HEK293 (cell line): Measurements from ENCODE around the gene NOM1.
"Not testable (repeated sequence)": the region's sequence is repeated elsewhere in the genome, so short reads cannot be mapped to it uniquely, and the experiment has no call there.

ENCODE experiments used
- CTCF ChIA-PET: fragments of 350-600 bp; formaldehyde crosslinking; extraction: SDS; loops from one replicate; lab custom pipeline; 2021; ENCODE audit warnings: antibody characterized with exemption; lab: Yijun Ruan, JAX
- POLR2A ChIA-PET: fragments of 300-600 bp; formaldehyde crosslinking; extraction: SDS; loops from one replicate; lab custom pipeline; 2020; ENCODE audit warnings: antibody characterized with exemption, inconsistent platforms; lab: Yijun Ruan, JAX
- H3K27ac ChIP-seq: fragments of 200-500 bp; sonication (Bioruptor generic); 2 replicates; pipeline ENCODE4 v1.5.1; 2014; ENCODE audit warnings: low read depth, low read length, control low read depth, inconsistent platforms; ENCODE audit errors: extremely low read depth
- H3K36me3 ChIP-seq, 2 experiments: fragments of 200-500 bp in 1 of 2; sonication (Bioruptor generic) in 1 of 2; 1 replicate in 1 of 2; 2 replicates in 1 of 2; pipeline ENCODE4 v1.5.1; 2014 to 2017; ENCODE audit warnings: inconsistent platforms in 2 of 2, low read length in 2 of 2; ENCODE audit not compliant: control insufficient read depth in 2 of 2, insufficient read depth in 1 of 2
- H3K4me1 ChIP-seq: fragments of 200-500 bp; sonication (Bioruptor generic); 2 replicates; pipeline ENCODE4 v1.5.1; 2014; ENCODE audit warnings: mild to moderate bottlenecking, low read length, inconsistent platforms; ENCODE audit not compliant: control insufficient read depth, insufficient read depth
- H3K4me3 ChIP-seq: 2 replicates; pipeline ENCODE4 v1.5.1; 2011; ENCODE audit warnings: low read depth, mild to moderate bottlenecking, control low read depth, low read length, moderate library complexity
- H3K9me3 ChIP-seq: fragments of 200-500 bp; sonication (Bioruptor generic); 2 replicates; pipeline ENCODE4 v1.5.1; 2014; ENCODE audit warnings: low read depth, low read length, inconsistent platforms; ENCODE audit not compliant: control insufficient read depth, insufficient read depth
- BCL11B ChIP-seq: fragments of 450-650 bp; formaldehyde crosslinking; IDR thresholded peaks from 2 replicates; pipeline ENCODE4 v1.5.1; 2016; ENCODE audit warnings: low read depth, missing biosample characterization, missing genetic modification characterization
- EGR2 ChIP-seq: fragments of 450-650 bp; formaldehyde crosslinking; IDR thresholded peaks from 2 replicates; pipeline ENCODE4 v1.5.1; 2016; ENCODE audit warnings: low read depth, missing biosample characterization, missing genetic modification characterization
- GLI4 ChIP-seq: fragments of 450-650 bp; formaldehyde crosslinking; IDR thresholded peaks from 2 replicates; pipeline ENCODE4 v1.5.1; 2016; ENCODE audit warnings: missing biosample characterization, missing genetic modification characterization
- KLF8 ChIP-seq: fragments of 450-650 bp; formaldehyde crosslinking; IDR thresholded peaks from 2 replicates; pipeline ENCODE4 v1.5.1; 2016; ENCODE audit warnings: missing biosample characterization, missing genetic modification characterization
- KLF9 ChIP-seq: fragments of 450-650 bp; formaldehyde crosslinking; IDR thresholded peaks from 2 replicates; pipeline ENCODE4 v1.5.1; 2016; ENCODE audit warnings: missing biosample characterization, missing genetic modification characterization, low read depth
- SCRT2 ChIP-seq: fragments of 450-650 bp; formaldehyde crosslinking; IDR thresholded peaks from 2 replicates; pipeline ENCODE4 v1.5.1; 2016; ENCODE audit warnings: missing biosample characterization, missing genetic modification characterization
- SP7 ChIP-seq: fragments of 450-650 bp; formaldehyde crosslinking; IDR thresholded peaks from 2 replicates; pipeline ENCODE4 v1.5.1; 2016; ENCODE audit warnings: missing biosample characterization, missing genetic modification characterization
- WT1 ChIP-seq: fragments of 450-650 bp; formaldehyde crosslinking; IDR thresholded peaks from 2 replicates; pipeline ENCODE4 v1.5.1; 2016; ENCODE audit warnings: missing biosample characterization, missing genetic modification characterization
- ZBTB20 ChIP-seq: fragments of 450-650 bp; formaldehyde crosslinking; IDR thresholded peaks from 2 replicates; pipeline ENCODE4 v1.5.1; 2016; ENCODE audit warnings: missing biosample characterization, missing genetic modification characterization
- ZBTB7A ChIP-seq: fragments of 450-650 bp; formaldehyde crosslinking; IDR thresholded peaks from 2 replicates; pipeline ENCODE4 v1.5.1; 2016; ENCODE audit warnings: low read depth, missing biosample characterization, missing genetic modification characterization
- ZFHX2 ChIP-seq: fragments of 450-650 bp; formaldehyde crosslinking; conservative IDR thresholded peaks from 2 replicates; pipeline ENCODE4 v1.5.1; 2016; ENCODE audit warnings: missing biosample characterization, missing genetic modification characterization
- ZNF169 ChIP-seq: fragments of 450-650 bp; formaldehyde crosslinking; IDR thresholded peaks from 2 replicates; pipeline ENCODE4 v1.5.1; 2016; ENCODE audit warnings: missing biosample characterization, missing genetic modification characterization
- ZNF174 ChIP-seq: fragments of 450-650 bp; formaldehyde crosslinking; IDR thresholded peaks from 2 replicates; pipeline ENCODE4 v1.5.0; 2017; ENCODE audit warnings: missing biosample characterization, mild to moderate bottlenecking, missing genetic modification characterization
- ZNF292 ChIP-seq: fragments of 450-650 bp; formaldehyde crosslinking; IDR thresholded peaks from 2 replicates; pipeline ENCODE4 v1.5.1; 2016; ENCODE audit warnings: low read depth, missing biosample characterization, missing genetic modification characterization, borderline replicate concordance
- ZNF529 ChIP-seq: fragments of 450-650 bp; formaldehyde crosslinking; IDR thresholded peaks from 2 replicates; pipeline ENCODE4 v1.5.1; 2017; ENCODE audit warnings: missing genetic modification characterization, missing biosample characterization; ENCODE audit not compliant: insufficient replicate concordance
- ZNF558 ChIP-seq: fragments of 450-650 bp; formaldehyde crosslinking; IDR thresholded peaks from 2 replicates; pipeline ENCODE4 v1.5.1; 2016; ENCODE audit warnings: missing biosample characterization, missing genetic modification characterization
- ZNF621 ChIP-seq: fragments of 450-650 bp; formaldehyde crosslinking; IDR thresholded peaks from 2 replicates; pipeline ENCODE4 v1.5.1; 2017; ENCODE audit warnings: missing biosample characterization, missing genetic modification characterization
- ZNF629 ChIP-seq: fragments of 450-650 bp; formaldehyde crosslinking; IDR thresholded peaks from 2 replicates; pipeline ENCODE4 v1.5.1; 2017; ENCODE audit warnings: missing biosample characterization, missing genetic modification characterization
- ZNF658 ChIP-seq: fragments of 450-650 bp; formaldehyde crosslinking; IDR thresholded peaks from 2 replicates; pipeline ENCODE4; 2016; ENCODE audit warnings: missing biosample characterization, missing genetic modification characterization
- ZNF791 ChIP-seq: fragments of 450-650 bp; formaldehyde crosslinking; IDR thresholded peaks from 2 replicates; pipeline ENCODE4 v1.5.1; 2016; ENCODE audit warnings: missing biosample characterization, missing genetic modification characterization
- ZNF830 ChIP-seq: fragments of 450-650 bp; IDR thresholded peaks from 2 replicates; pipeline ENCODE4 v1.5.0; 2018; ENCODE audit warnings: missing biosample characterization, missing genetic modification characterization, low read depth, mild to moderate bottlenecking, moderate library complexity
- TF ChIP-seq, protein P1 (sequence below): fragments of 450-650 bp; formaldehyde crosslinking; IDR thresholded peaks from 2 replicates; pipeline ENCODE4 v1.5.1; 2017; ENCODE audit warnings: missing biosample characterization, missing genetic modification characterization
- TF ChIP-seq, protein P2 (sequence below): fragments of 450-650 bp; formaldehyde crosslinking; IDR thresholded peaks from 2 replicates; pipeline ENCODE4 v1.5.1; 2016; ENCODE audit warnings: missing biosample characterization, missing genetic modification characterization
- TF ChIP-seq, protein P3 (sequence below): fragments of 450-650 bp; formaldehyde crosslinking; IDR thresholded peaks from 2 replicates; pipeline ENCODE4 v1.5.1; 2016; ENCODE audit warnings: missing biosample characterization, missing genetic modification characterization, low read depth

Gene NOM1

DNA sequence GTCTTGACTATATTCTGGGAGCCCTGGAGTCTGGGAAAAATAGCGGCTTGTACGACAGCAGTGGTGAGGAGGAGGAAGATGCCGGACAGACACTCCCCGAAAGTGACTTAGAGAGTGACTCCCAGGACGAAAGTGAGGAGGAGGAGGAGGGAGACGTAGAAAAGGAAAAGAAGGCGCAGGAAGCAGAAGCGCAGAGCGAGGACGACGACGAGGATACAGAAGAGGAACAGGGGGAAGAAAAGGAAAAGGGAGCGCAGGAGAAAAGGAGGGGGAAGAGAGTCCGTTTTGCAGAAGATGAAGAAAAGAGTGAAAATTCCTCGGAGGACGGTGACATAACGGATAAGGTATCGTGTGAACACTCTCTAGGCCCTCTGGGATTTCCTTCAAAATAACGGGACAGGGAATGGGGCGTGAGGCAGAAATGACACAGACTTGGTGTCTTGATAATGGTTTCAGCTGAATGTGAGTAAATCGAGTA lies 908 bp downstream of the NOM1 start (continued):
- TF ChIP-seq, protein P1, sequence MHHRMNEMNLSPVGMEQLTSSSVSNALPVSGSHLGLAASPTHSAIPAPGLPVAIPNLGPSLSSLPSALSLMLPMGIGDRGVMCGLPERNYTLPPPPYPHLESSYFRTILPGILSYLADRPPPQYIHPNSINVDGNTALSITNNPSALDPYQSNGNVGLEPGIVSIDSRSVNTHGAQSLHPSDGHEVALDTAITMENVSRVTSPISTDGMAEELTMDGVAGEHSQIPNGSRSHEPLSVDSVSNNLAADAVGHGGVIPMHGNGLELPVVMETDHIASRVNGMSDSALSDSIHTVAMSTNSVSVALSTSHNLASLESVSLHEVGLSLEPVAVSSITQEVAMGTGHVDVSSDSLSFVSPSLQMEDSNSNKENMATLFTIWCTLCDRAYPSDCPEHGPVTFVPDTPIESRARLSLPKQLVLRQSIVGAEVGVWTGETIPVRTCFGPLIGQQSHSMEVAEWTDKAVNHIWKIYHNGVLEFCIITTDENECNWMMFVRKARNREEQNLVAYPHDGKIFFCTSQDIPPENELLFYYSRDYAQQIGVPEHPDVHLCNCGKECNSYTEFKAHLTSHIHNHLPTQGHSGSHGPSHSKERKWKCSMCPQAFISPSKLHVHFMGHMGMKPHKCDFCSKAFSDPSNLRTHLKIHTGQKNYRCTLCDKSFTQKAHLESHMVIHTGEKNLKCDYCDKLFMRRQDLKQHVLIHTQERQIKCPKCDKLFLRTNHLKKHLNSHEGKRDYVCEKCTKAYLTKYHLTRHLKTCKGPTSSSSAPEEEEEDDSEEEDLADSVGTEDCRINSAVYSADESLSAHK: no peak

DNA sequence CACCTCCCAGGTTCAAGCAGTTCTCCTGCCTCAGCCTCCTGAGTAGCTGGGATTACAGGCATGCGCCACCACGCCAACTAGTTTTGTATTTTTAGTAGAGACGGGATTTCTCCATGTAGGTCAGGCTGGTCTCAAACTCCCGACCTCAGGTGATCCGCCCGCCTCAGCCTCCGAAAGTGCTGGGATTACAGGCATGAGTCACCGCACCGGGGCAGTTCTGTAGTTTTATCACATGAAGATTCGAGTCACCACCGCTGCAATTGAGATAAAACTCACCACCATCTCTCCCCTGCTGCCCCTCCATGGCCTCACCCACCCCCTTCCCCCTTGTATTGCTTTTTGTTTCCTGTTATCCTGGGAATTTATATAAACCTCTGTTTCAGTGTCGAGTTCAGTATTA lies 3.7 kb downstream of the NOM1 start:
- CTCF ChIA-PET, POLR2A ChIA-PET: not testable (repeated sequence)

DNA sequence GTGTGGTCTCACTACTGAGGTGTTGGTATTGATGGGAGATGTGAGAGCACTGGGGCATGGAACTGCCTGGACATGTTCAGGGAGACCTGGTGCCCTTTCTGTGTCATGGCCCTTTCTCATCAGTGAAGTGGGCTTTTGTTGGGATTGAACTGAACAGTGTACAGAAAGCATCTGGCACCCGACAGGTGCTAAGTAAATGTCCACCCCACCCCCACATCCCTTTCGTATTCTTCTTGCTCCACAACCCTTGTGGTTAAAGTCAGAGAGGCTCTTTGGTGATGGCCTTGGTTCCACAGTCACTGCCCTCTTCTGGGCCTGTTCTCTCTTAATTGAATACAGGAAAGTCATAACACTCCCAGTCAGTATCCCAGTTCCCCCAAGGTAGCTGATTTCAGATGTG lies 5.4 kb downstream of the NOM1 start:
- Histone ChIP-seq H3K9me3 (no peaks in the 10 kb centered on the region), H3K36me3 (peaks cover 12 to 75% of the 10 kb centered on the region in 2 experiments), H3K4me3 (no peak overlapping the region), H3K27ac (no peak overlapping the region), H3K4me1 (no peaks in the 10 kb centered on the region)
- CTCF ChIA-PET: no interaction called here
- POLR2A ChIA-PET: no interaction called here
- TF ChIP-seq BCL11B (tag by site-specific recombination) (no peak), ZNF529 (tag by site-specific recombination) (no peak), ZBTB7A (tag by site-specific recombination) (no peak), ZNF174 (tag by site-specific recombination) (no peak), ZNF830 (tag by site-specific recombination) (no peak)

More for the DNA sequence above, 3.7 kb downstream of the NOM1 start:
- 0 out of 2 replicates have a peak, but pooled peaks have one; percentile 20 for TF ChIP-seq KLF8
- 0 out of 2 replicates have a peak, but pooled peaks have one; percentile 15 for TF ChIP-seq ZNF629
- peak; percentile 67 for TF ChIP-seq ZFHX2
- TF ChIP-seq SP7 (tag by site-specific recombination): peak; percentile 53
- peak; percentile 46 for TF ChIP-seq EGR2 (tag by site-specific recombination)
- TF ChIP-seq, all 188 proteins: peak for 5; not testable (repeated sequence) for 183
- H3K9me3 ChIP-seq, H3K27ac ChIP-seq, H3K4me1 ChIP-seq, H3K4me3 ChIP-seq: not testable (repeated sequence)
- peaks cover 12 to 59% of the 10 kb centered on the region in 2 experiments for H3K36me3 ChIP-seq

DNA sequence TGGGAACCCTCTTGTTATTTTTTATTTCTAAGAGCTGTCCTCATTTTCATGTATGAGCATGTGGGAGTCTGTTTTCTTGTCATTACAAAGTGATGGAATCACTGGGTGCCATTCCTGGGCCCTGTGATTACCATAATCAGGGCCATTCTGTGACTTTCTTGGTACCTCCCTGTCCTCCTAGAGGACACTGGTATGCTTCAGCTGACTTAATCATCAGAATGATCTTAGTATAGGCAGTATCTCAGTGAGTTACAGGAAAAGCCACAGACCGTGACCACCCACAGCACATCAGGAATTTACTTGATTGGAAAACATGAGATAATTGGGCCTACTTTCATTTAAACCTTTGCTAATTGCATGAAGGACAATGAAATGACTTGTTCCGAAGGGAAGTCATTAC lies 7.2 kb downstream of the NOM1 start:
- CTCF ChIA-PET: no interaction called here
- H3K36me3 ChIP-seq: peaks cover 20 to 93% of the 10 kb centered on the region in 2 experiments
- no peak overlapping the region for H3K27ac ChIP-seq
- H3K9me3 ChIP-seq: no peaks in the 10 kb centered on the region
- POLR2A ChIA-PET: interaction anchor here (1.2 kb wide), 1 partner anchor 54 kb away, joined by 3 read pairs; the partner anchor contains the start of gene MNX1
- no peaks in the 10 kb centered on the region for H3K4me1 ChIP-seq
- no peak overlapping the region for H3K4me3 ChIP-seq
- no peak for TF ChIP-seq ZNF791
- TF ChIP-seq ZNF292 (tag by site-specific recombination): no peak
- no peak for TF ChIP-seq ZNF558 (tag by site-specific recombination)
- TF ChIP-seq, protein P2, sequence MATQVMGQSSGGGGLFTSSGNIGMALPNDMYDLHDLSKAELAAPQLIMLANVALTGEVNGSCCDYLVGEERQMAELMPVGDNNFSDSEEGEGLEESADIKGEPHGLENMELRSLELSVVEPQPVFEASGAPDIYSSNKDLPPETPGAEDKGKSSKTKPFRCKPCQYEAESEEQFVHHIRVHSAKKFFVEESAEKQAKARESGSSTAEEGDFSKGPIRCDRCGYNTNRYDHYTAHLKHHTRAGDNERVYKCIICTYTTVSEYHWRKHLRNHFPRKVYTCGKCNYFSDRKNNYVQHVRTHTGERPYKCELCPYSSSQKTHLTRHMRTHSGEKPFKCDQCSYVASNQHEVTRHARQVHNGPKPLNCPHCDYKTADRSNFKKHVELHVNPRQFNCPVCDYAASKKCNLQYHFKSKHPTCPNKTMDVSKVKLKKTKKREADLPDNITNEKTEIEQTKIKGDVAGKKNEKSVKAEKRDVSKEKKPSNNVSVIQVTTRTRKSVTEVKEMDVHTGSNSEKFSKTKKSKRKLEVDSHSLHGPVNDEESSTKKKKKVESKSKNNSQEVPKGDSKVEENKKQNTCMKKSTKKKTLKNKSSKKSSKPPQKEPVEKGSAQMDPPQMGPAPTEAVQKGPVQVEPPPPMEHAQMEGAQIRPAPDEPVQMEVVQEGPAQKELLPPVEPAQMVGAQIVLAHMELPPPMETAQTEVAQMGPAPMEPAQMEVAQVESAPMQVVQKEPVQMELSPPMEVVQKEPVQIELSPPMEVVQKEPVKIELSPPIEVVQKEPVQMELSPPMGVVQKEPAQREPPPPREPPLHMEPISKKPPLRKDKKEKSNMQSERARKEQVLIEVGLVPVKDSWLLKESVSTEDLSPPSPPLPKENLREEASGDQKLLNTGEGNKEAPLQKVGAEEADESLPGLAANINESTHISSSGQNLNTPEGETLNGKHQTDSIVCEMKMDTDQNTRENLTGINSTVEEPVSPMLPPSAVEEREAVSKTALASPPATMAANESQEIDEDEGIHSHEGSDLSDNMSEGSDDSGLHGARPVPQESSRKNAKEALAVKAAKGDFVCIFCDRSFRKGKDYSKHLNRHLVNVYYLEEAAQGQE (tag by site-specific recombination): no peak
- TF ChIP-seq SCRT2 (tag by site-specific recombination): no peak
- TF ChIP-seq ZBTB7A (tag by site-specific recombination): no peak
- no peak for TF ChIP-seq ZBTB20 (tag by site-specific recombination)
- no peak for TF ChIP-seq ZNF169 (tag by site-specific recombination)
- TF ChIP-seq WT1: no peak
- TF ChIP-seq, protein P3, sequence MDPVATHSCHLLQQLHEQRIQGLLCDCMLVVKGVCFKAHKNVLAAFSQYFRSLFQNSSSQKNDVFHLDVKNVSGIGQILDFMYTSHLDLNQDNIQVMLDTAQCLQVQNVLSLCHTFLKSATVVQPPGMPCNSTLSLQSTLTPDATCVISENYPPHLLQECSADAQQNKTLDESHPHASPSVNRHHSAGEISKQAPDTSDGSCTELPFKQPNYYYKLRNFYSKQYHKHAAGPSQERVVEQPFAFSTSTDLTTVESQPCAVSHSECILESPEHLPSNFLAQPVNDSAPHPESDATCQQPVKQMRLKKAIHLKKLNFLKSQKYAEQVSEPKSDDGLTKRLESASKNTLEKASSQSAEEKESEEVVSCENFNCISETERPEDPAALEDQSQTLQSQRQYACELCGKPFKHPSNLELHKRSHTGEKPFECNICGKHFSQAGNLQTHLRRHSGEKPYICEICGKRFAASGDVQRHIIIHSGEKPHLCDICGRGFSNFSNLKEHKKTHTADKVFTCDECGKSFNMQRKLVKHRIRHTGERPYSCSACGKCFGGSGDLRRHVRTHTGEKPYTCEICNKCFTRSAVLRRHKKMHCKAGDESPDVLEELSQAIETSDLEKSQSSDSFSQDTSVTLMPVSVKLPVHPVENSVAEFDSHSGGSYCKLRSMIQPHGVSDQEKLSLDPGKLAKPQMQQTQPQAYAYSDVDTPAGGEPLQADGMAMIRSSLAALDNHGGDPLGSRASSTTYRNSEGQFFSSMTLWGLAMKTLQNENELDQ (tag by site-specific recombination): no peak
- no peak for TF ChIP-seq GLI4
- no peak for TF ChIP-seq ZNF621
- TF ChIP-seq KLF9: no peak
- TF ChIP-seq ZNF658 (tag by site-specific recombination): no peak
